BJ (cell line): ENCODE data around the gene NHSL2. TPM values are rescaled to one million over a fixed set of nuclear protein-coding genes. Genes with fewer than 3 reads are reported as not detected.
A peak's percentile ranks its signal among the peaks of the same experiment; 100 is the strongest.

Experiments used
- CTCF ChIA-PET: fragments of 350-600 bp; formaldehyde crosslinking; extraction: SDS; loops from one replicate; lab custom pipeline; 2021; ENCODE audit warnings: antibody characterized with exemption, inconsistent platforms; lab: Yijun Ruan, JAX
- POLR2A ChIA-PET: fragments of 300-600 bp; sonication (Branson Sonifier 250); formaldehyde crosslinking; extraction: SDS; loops from one replicate; lab custom pipeline; 2021; ENCODE audit warnings: antibody characterized with exemption; lab: Charles Lee
- DNase-seq: peaks from one replicate; pipeline ENCODE4 v3.0.0-alpha.2; 2011; ENCODE audit warnings: low read depth
- H3K27me3 ChIP-seq: 2 replicates; pipeline ENCODE4 v1.6.0; 2011; ENCODE audit warnings: low read length; ENCODE audit not compliant: control insufficient read depth, insufficient read depth
- H3K36me3 ChIP-seq: 2 replicates; pipeline ENCODE4 v1.5.1; 2011; ENCODE audit warnings: low read length; ENCODE audit not compliant: control insufficient read depth, insufficient read depth
- H3K4me3 ChIP-seq: 2 replicates; pipeline ENCODE4 v1.5.1; 2011; ENCODE audit warnings: low read depth, mild to moderate bottlenecking, control low read depth, low read length
- CTCF ChIP-seq: IDR thresholded peaks from 2 replicates; pipeline ENCODE4 v1.5.1; 2011; ENCODE audit warnings: low read depth, mild to moderate bottlenecking, control low read depth, inconsistent platforms, low read length, moderate library complexity; ENCODE audit not compliant: insufficient read depth
- polyA plus RNA-seq: library from polyadenylated mRNA; depleted of rRNA; stranded (reverse); fragments of >200 nt; gene quantifications from 2 replicates; pipeline ENCODE4 v1.2.3, GENCODE V29; 2011

Gene NHSL2
- polyA plus RNA-seq, 1 experiment, result 7.9 TPM

- Histone ChIP-seq H3K36me3 (no peaks in the 10 kb centered on the region), H3K27me3 (no peaks in the 10 kb centered on the region), H3K4me3 (no peak overlapping the region)
- CTCF ChIA-PET, result interaction anchor here (3.7 kb wide), 1 partner anchor 101 kb away, joined by 17 read pairs; no protein-coding TSS in a partner anchor
- POLR2A ChIA-PET, result no interaction called here
- no peak for TF ChIP-seq CTCF
- DNase-seq, result no peak
Measured at GRCh38 chrX:72025236-72025770, 114.7 kb downstream of the NHSL2 start.

GRCh38 chrX:72026341-72027023 lies 115.8 kb downstream of the NHSL2 start:
- no peak overlapping the region for H3K4me3 ChIP-seq
- no peak for DNase-seq
- no peaks in the 10 kb centered on the region for H3K27me3 ChIP-seq
- no peak for TF ChIP-seq CTCF
- POLR2A ChIA-PET, result no interaction called here
- CTCF ChIA-PET, result interaction anchor here (3.7 to 6.3 kb wide), 2 partner anchors 7 to 100 kb away, joined by 17 to 40 read pairs; no protein-coding TSS in a partner anchor
- H3K36me3 ChIP-seq, result no peaks in the 10 kb centered on the region

GRCh38 chrX:72027024-72027913 lies 116.6 kb downstream of the NHSL2 start:
- TF ChIP-seq CTCF, result no peak
- no peak for DNase-seq
- POLR2A ChIA-PET, result no interaction called here
- Histone ChIP-seq H3K4me3 (peak overlapping the region; percentile 29), H3K36me3 (no peaks in the 10 kb centered on the region), H3K27me3 (no peaks in the 10 kb centered on the region)
- CTCF ChIA-PET, result interaction anchor here (3.7 to 6.3 kb wide), 2 partner anchors 8 to 99 kb away, joined by 17 to 40 read pairs; no protein-coding TSS in a partner anchor

- POLR2A ChIA-PET, result no interaction called here
- H3K4me3 ChIP-seq, result peak overlapping the region; percentile 29
Measured at GRCh38 chrX:72027914-72028307, 117.3 kb downstream of the NHSL2 start.

More at GRCh38 chrX:72027914-72028307, 117.3 kb downstream of the NHSL2 start:
- CTCF ChIA-PET, result interaction anchor here (0.8 to 6.3 kb wide), 3 partner anchors 9 to 98 kb away, joined by 3 to 40 read pairs (median 17); no protein-coding TSS in a partner anchor
- DNase-seq, result no peak
- TF ChIP-seq CTCF, result no peak
- no peaks in the 10 kb centered on the region for H3K36me3 ChIP-seq
- H3K27me3 ChIP-seq, result no peaks in the 10 kb centered on the region
